K562 (cell line): ENCODE measurements around the gene USP4. TPM values are rescaled to one million over a fixed set of nuclear protein-coding genes. Genes with fewer than 3 reads are reported as not detected.

Source experiments
- E2F3 ChIP-seq: fragments of 250-450 bp; sonication (Bioruptor Pico); IDR thresholded peaks from 2 replicates; pipeline ENCODE4 v1.4.0; 2020; ENCODE audit warnings: mild to moderate bottlenecking
- ESRRB ChIP-seq: fragments of 250-450 bp; sonication (Bioruptor Pico); IDR thresholded peaks from 2 replicates; pipeline ENCODE4 v1.5.0; 2020; ENCODE audit warnings: mild to moderate bottlenecking, moderate library complexity, borderline replicate concordance
- HDAC1 ChIP-seq, 2 experiments: fragments of 450-650 bp; IDR thresholded peaks; 2 replicates each; pipeline ENCODE4 v1.6.1; 2016 to 2017; ENCODE audit warnings: inconsistent platforms in 1 of 2, mild to moderate bottlenecking in 1 of 2, moderate library complexity in 1 of 2
- NUFIP1 ChIP-seq: fragments of 450-650 bp; IDR thresholded peaks from 2 replicates; pipeline ENCODE4 v1.6.1; 2018; ENCODE audit not compliant: partially characterized antibody
- STAT5B ChIP-seq: fragments of 250-450 bp; sonication (Bioruptor Pico); IDR thresholded peaks from 2 replicates; pipeline ENCODE4 v1.8.0; 2021; ENCODE audit warnings: mild to moderate bottlenecking, inconsistent platforms
- ZBTB17 ChIP-seq: fragments of 450-650 bp; formaldehyde crosslinking; IDR thresholded peaks from 2 replicates; pipeline ENCODE4 v1.4.0; 2020; ENCODE audit warnings: mild to moderate bottlenecking
- ZNF133 ChIP-seq: fragments of 250-450 bp; sonication (Bioruptor Pico); IDR thresholded peaks from 2 replicates; pipeline ENCODE4 v1.4.0; 2020; ENCODE audit warnings: mild to moderate bottlenecking
- ZNF766 ChIP-seq: fragments of 200-800 bp; sonication (Bioruptor generic); conservative IDR thresholded peaks from 2 replicates; pipeline ENCODE4 v1.6.1; 2016; ENCODE audit warnings: missing genetic modification characterization, missing compliant biosample characterization
- polyA plus RNA-seq, 8 experiments: library from polyadenylated mRNA; depleted of rRNA in 4 of 8; stranded (reverse) in 5 of 8; unstranded in 3 of 8; fragments of >200 nt; fragmentation: Nextera tagmentation in 2 of 8; fragmentation: Illumina TruSeq in 1 of 8; extraction: Ambion mirVana in 2 of 8; extraction: Trizol in 1 of 8; gene quantifications; 2 replicates each; pipeline versions ENCODE4 v1.2.1 to v1.2.3, GENCODE V29; 2011 to 2014; ENCODE audit warnings: inconsistent platforms in 1 of 8, missing spikeins in 1 of 8
- total RNA-seq, 7 experiments: library from RNA; depleted of rRNA in 6 of 7; stranded (reverse); fragments of >200 nt in 6 of 7; fragmentation: Illumina TruSeq in 2 of 7; extraction: Trizol in 2 of 7; gene quantifications; 2 replicates each; pipeline versions ENCODE4 v1.2.1 to v1.2.3, GENCODE V29; 2011 to 2021; ENCODE audit warnings: low replicate concordance in 1 of 7
- TF ChIP-seq, protein P1 (sequence below): fragments of 250-450 bp; sonication (Bioruptor Pico); IDR thresholded peaks from 2 replicates; pipeline ENCODE4 v1.4.0; 2020; ENCODE audit warnings: mild to moderate bottlenecking, moderate library complexity
- TF ChIP-seq, protein P2 (sequence below), 2 experiments: fragments of 250-450 bp in 1 of 2; fragments of 450-650 bp in 1 of 2; sonication (Bioruptor Pico) in 1 of 2; IDR thresholded peaks; 2 replicates each; pipeline versions ENCODE4 v1.6.1 to v1.8.0; 2016 to 2021; ENCODE audit warnings: mild to moderate bottlenecking in 2 of 2, moderate library complexity in 2 of 2, missing compliant biosample characterization in 1 of 2, missing genetic modification characterization in 1 of 2
- TF ChIP-seq, protein P3 (sequence below): fragments of 450-650 bp; IDR thresholded peaks from 2 replicates; pipeline ENCODE4 v1.6.1; 2017; ENCODE audit warnings: antibody characterized with exemption, mild to moderate bottlenecking
- TF ChIP-seq, protein P4 (sequence below): sonication (generic); formaldehyde crosslinking; IDR thresholded peaks from 2 replicates; pipeline ENCODE4 v1.8.1; 2022; ENCODE audit warnings: missing genetic modification reagents

Gene USP4
- total and polyA plus RNA-seq, 9 of the 15 experiments (the other 6 are each of a cell fraction or from before 2014, with no cell fraction given): 11.8 to 40.4 (median 22.9) TPM

DNA sequence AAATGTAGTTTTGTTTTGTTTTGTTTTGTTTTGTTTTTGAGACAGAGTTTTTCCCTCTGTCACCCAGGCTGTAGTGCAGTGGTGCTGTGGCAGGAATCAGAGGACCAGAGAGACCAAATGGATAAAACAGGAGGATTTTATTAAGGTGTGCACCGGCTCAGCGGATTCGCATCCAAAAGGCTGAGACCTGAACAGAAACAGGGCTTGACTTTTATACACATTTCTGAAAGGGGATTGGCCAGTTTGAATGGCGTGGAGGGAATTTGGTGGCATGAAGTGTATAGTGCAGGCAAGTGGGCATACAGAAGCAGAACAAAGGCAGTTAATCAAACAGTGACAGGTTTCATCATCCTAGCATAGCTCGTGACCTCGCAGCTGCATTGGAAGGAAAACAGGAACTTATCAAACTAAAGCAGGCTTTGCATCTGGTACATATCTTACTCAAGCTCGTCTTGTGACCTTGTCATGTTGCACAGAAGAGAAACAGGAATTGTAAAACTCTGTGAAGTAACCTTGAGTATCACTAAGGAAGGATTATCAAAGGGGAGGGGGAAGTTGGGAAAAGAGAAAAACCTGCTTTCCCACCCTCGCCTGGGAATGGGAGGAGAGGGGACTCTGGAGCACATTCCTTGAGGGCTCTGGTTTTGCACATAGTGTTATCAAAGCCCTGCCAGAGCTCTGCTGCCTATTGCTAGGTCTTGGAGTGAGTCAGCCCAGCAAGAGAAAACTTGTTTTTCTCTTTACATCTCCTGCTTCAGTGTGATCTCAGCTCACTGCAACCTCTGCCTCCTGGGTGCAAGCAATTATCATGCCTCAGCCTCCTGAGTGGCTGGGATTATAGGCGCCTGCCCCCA, 101.4 kb downstream of the USP4 start (continued):
- TF ChIP-seq, protein P1, sequence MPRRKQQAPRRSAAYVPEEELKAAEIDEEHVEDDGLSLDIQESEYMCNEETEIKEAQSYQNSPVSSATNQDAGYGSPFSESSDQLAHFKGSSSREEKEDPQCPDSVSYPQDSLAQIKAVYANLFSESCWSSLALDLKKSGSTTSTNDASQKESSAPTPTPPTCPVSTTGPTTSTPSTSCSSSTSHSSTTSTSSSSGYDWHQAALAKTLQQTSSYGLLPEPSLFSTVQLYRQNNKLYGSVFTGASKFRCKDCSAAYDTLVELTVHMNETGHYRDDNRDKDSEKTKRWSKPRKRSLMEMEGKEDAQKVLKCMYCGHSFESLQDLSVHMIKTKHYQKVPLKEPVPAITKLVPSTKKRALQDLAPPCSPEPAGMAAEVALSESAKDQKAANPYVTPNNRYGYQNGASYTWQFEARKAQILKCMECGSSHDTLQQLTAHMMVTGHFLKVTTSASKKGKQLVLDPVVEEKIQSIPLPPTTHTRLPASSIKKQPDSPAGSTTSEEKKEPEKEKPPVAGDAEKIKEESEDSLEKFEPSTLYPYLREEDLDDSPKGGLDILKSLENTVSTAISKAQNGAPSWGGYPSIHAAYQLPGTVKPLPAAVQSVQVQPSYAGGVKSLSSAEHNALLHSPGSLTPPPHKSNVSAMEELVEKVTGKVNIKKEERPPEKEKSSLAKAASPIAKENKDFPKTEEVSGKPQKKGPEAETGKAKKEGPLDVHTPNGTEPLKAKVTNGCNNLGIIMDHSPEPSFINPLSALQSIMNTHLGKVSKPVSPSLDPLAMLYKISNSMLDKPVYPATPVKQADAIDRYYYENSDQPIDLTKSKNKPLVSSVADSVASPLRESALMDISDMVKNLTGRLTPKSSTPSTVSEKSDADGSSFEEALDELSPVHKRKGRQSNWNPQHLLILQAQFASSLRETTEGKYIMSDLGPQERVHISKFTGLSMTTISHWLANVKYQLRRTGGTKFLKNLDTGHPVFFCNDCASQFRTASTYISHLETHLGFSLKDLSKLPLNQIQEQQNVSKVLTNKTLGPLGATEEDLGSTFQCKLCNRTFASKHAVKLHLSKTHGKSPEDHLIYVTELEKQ: 0 out of 2 replicates have a peak, but pooled peaks have one; percentile 33
- no peak for TF ChIP-seq NUFIP1
- TF ChIP-seq, protein P2, sequence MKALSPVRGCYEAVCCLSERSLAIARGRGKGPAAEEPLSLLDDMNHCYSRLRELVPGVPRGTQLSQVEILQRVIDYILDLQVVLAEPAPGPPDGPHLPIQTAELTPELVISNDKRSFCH (CRISPR knock-in tag; IDR thresholded peaks at IDR 0.05): no peak
- TF ChIP-seq, protein P2 (tag; IDR thresholded peaks at IDR 0.05): peak; percentile 73
- TF ChIP-seq E2F3 (CRISPR knock-in tag): no peak
- peak; percentile 96 for TF ChIP-seq ZNF766 (CRISPR knock-in tag)
- TF ChIP-seq ZBTB17 (CRISPR knock-in tag): peak; percentile 71; the same call in 1 of the 2 replicates
- TF ChIP-seq, protein P3, sequence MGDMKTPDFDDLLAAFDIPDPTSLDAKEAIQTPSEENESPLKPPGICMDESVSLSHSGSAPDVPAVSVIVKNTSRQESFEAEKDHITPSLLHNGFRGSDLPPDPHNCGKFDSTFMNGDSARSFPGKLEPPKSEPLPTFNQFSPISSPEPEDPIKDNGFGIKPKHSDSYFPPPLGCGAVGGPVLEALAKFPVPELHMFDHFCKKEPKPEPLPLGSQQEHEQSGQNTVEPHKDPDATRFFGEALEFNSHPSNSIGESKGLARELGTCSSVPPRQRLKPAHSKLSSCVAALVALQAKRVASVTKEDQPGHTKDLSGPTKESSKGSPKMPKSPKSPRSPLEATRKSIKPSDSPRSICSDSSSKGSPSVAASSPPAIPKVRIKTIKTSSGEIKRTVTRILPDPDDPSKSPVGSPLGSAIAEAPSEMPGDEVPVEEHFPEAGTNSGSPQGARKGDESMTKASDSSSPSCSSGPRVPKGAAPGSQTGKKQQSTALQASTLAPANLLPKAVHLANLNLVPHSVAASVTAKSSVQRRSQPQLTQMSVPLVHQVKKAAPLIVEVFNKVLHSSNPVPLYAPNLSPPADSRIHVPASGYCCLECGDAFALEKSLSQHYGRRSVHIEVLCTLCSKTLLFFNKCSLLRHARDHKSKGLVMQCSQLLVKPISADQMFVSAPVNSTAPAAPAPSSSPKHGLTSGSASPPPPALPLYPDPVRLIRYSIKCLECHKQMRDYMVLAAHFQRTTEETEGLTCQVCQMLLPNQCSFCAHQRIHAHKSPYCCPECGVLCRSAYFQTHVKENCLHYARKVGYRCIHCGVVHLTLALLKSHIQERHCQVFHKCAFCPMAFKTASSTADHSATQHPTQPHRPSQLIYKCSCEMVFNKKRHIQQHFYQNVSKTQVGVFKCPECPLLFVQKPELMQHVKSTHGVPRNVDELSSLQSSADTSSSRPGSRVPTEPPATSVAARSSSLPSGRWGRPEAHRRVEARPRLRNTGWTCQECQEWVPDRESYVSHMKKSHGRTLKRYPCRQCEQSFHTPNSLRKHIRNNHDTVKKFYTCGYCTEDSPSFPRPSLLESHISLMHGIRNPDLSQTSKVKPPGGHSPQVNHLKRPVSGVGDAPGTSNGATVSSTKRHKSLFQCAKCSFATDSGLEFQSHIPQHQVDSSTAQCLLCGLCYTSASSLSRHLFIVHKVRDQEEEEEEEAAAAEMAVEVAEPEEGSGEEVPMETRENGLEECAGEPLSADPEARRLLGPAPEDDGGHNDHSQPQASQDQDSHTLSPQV: peak; percentile 91
- TF ChIP-seq HDAC1 (IDR thresholded peaks at IDR 0.05): peak in 1 of 2 experiments; percentile 81; a peak in 2 of 4 replicates
- no peak for TF ChIP-seq STAT5B (CRISPR knock-in tag)
- TF ChIP-seq, protein P4, sequence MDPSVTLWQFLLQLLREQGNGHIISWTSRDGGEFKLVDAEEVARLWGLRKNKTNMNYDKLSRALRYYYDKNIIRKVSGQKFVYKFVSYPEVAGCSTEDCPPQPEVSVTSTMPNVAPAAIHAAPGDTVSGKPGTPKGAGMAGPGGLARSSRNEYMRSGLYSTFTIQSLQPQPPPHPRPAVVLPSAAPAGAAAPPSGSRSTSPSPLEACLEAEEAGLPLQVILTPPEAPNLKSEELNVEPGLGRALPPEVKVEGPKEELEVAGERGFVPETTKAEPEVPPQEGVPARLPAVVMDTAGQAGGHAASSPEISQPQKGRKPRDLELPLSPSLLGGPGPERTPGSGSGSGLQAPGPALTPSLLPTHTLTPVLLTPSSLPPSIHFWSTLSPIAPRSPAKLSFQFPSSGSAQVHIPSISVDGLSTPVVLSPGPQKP (CRISPR knock-in tag): no peak
- TF ChIP-seq ESRRB (CRISPR knock-in tag): no peak
- no peak for TF ChIP-seq ZNF133 (CRISPR knock-in tag)
